ENCODE measurements around the gene MYO9B. TPM values are rescaled to one million over a fixed set of nuclear protein-coding genes. Genes with fewer than 3 reads are reported as not detected.

MYO9B gene
- total RNA-seq, 1 donor from 2014 or later = 15.5 TPM

- DNase-seq (ENCODE audit: low read depth) (no peak), FAIRE-seq (no peak)
- H3K27me3 ChIP-seq (ENCODE audit: control insufficient read depth, insufficient read depth, low read length) = no peaks in the 10 kb centered on the region
- H3K4me3 ChIP-seq (ENCODE audit: low read depth, low read length) = no peak overlapping the region
- no peak for TF ChIP-seq CTCF (IDR thresholded peaks at IDR 0.05; ENCODE audit: insufficient read depth, low read length, severe bottlenecking)
- no peaks in the 10 kb centered on the region for H3K36me3 ChIP-seq (ENCODE audit: control insufficient read depth, insufficient read depth, low read length)
These were observed 180.6 kb downstream of the MYO9B start for GRCh38 chr19:17256130-17256529.

GRCh38 chr19:17259118-17259780 is 183.7 kb downstream of the MYO9B start:
- DNase-seq (ENCODE audit: low read depth) = no peak

GRCh38 chr19:17259934-17260333 is 184.4 kb downstream of the MYO9B start:
- DNase-seq (ENCODE audit: low read depth) (no peak), FAIRE-seq (no peak)
- H3K36me3 ChIP-seq (ENCODE audit: control insufficient read depth, insufficient read depth, low read length) = no peaks in the 10 kb centered on the region
- no peak for TF ChIP-seq CTCF (IDR thresholded peaks at IDR 0.05; ENCODE audit: insufficient read depth, low read length, severe bottlenecking)
- H3K27me3 ChIP-seq (ENCODE audit: control insufficient read depth, insufficient read depth, low read length) = no peaks in the 10 kb centered on the region
- no peak overlapping the region for H3K4me3 ChIP-seq (ENCODE audit: low read depth, low read length)

More at GRCh38 chr19:17259118-17259780, 183.7 kb downstream of the MYO9B start:
- H3K4me3 ChIP-seq (ENCODE audit: low read depth, low read length) = no peak overlapping the region
- FAIRE-seq = no peak
- TF ChIP-seq CTCF (IDR thresholded peaks at IDR 0.05; ENCODE audit: insufficient read depth, low read length, severe bottlenecking) = no peak
- H3K27me3 ChIP-seq (ENCODE audit: control insufficient read depth, insufficient read depth, low read length) = no peaks in the 10 kb centered on the region
- H3K36me3 ChIP-seq (ENCODE audit: control insufficient read depth, insufficient read depth, low read length) = no peaks in the 10 kb centered on the region

GRCh38 chr19:17260842-17261325 is 185.3 kb downstream of the MYO9B start:
- FAIRE-seq (no peak), DNase-seq (ENCODE audit: low read depth) (peak; percentile 67)
- peak; percentile 99 for TF ChIP-seq CTCF (IDR thresholded peaks at IDR 0.05; ENCODE audit: insufficient read depth, low read length, severe bottlenecking)
- Histone ChIP-seq H3K36me3 (ENCODE audit: control insufficient read depth, insufficient read depth, low read length) (no peaks in the 10 kb centered on the region), H3K27me3 (ENCODE audit: control insufficient read depth, insufficient read depth, low read length) (no peaks in the 10 kb centered on the region), H3K4me3 (ENCODE audit: low read depth, low read length) (no peak overlapping the region)

- Histone ChIP-seq H3K27me3 (ENCODE audit: control insufficient read depth, insufficient read depth, low read length) (no peaks in the 10 kb centered on the region), H3K36me3 (ENCODE audit: control insufficient read depth, insufficient read depth, low read length) (no peaks in the 10 kb centered on the region), H3K4me3 (ENCODE audit: low read depth, low read length) (no peak overlapping the region)
- no peak for TF ChIP-seq CTCF (IDR thresholded peaks at IDR 0.05; ENCODE audit: insufficient read depth, low read length, severe bottlenecking)
- no peak for DNase-seq (ENCODE audit: low read depth)
- FAIRE-seq = no peak
These were observed 187.0 kb downstream of the MYO9B start for GRCh38 chr19:17262557-17262956.

Other genes starting within 250 kb of the MYO9B start
- gene SIN3B, start 246.4 kb upstream of the MYO9B start, total RNA-seq = 18.4 and 28.8 TPM in 2 replicates
- under 0.01 TPM in 1 of 2 replicates, not detected in the other for gene F2RL3, start 186.8 kb upstream of the MYO9B start, total RNA-seq
- 0.53 and 1.9 TPM in 2 replicates for gene CPAMD8, start 49.0 kb upstream of the MYO9B start, total RNA-seq
- 1.3 and 1.7 TPM in 2 replicates for gene HAUS8, start 325 bp upstream of the MYO9B start, total RNA-seq
- gene USE1, start 139.6 kb downstream of the MYO9B start, total RNA-seq = 8.3 and 11.8 TPM in 2 replicates
- 2.0 and 3.2 TPM in 2 replicates for gene OCEL1, start 150.4 kb downstream of the MYO9B start, total RNA-seq
- gene NR2F6, start 170.1 kb downstream of the MYO9B start, total RNA-seq = 93.8 and 124 TPM in 2 replicates
- gene USHBP1, start 189.0 kb downstream of the MYO9B start, total RNA-seq = 0.13 TPM in 1 of 2 replicates, not detected in the other
- gene BABAM1, start 191.7 kb downstream of the MYO9B start, total RNA-seq = 45.8 and 60.9 TPM in 2 replicates
- gene ANKLE1, start 206.1 kb downstream of the MYO9B start, total RNA-seq = 0.38 and 0.53 TPM in 2 replicates
- 6.1 and 9.9 TPM in 2 replicates for gene ABHD8, start 227.6 kb downstream of the MYO9B start, total RNA-seq
- 23.7 and 24.3 TPM in 2 replicates for gene MRPL34, start 230.1 kb downstream of the MYO9B start, total RNA-seq
- gene DDA1, start 233.8 kb downstream of the MYO9B start, total RNA-seq = 9.0 and 21.1 TPM in 2 replicates